Measurements from ENCODE around the gene TTC23L.

Gene TTC23L

GRCh38 chr5:34833976-34834793 is 4.8 kb upstream of the TTC23L start:
- DNase-seq, result no peak

GRCh38 chr5:34834794-34835089 is 4.2 kb upstream of the TTC23L start:
- DNase-seq, result no peak

- no peak for DNase-seq
These were observed 3.3 kb upstream of the TTC23L start for GRCh38 chr5:34835664-34836063.

GRCh38 chr5:34841816-34842215 is 2.9 kb downstream of the TTC23L start:
- no peak for DNase-seq

GRCh38 chr5:34842554-34842953 is 3.6 kb downstream of the TTC23L start:
- no peak for DNase-seq

GRCh38 chr5:34843497-34843896 is 4.5 kb downstream of the TTC23L start:
- no peak for DNase-seq

DNA sequence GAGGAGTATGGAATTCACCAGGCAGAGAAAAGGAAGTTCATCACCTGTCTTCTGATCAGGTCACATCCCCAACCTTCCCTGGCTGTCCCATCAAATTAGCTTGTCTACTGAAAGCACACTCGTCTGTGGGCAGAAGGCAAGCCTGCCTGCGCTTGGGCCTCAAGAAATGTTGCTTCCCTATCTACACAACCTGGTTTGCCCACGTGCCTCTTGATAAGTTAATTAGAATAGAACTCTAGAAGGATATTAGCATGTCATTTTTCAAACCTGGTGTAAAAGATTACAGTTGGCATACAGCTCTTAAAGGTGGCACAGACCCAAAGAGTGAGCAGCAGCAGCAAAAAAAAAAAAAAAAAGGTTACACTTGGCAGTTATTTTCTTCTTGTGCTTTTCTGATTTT is 5.1 kb downstream of the TTC23L start:
- DNase-seq, result no peak

DNA sequence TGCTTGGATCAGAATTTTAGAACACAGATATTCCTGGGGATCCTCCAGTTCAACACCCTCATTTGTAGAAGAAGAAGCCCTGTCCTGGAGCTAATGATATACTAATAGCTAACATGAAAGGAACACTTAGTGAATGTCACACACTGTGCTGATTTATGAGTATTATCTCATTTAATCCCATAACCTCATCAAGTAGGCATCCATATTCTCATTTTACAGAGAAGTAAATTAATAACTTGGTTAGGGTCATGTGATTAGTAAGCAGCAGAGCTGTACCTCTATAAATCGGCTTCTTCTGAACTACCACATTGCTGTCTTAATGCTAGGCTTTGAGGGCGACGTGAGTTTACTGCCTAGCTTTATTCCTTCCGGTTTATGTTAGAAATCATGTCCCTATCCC is 6.0 kb downstream of the TTC23L start:
- DNase-seq, result no peak

- DNase-seq, result no peak
These were observed 8.1 kb downstream of the TTC23L start for GRCh38 chr5:34847056-34847455.

DNA sequence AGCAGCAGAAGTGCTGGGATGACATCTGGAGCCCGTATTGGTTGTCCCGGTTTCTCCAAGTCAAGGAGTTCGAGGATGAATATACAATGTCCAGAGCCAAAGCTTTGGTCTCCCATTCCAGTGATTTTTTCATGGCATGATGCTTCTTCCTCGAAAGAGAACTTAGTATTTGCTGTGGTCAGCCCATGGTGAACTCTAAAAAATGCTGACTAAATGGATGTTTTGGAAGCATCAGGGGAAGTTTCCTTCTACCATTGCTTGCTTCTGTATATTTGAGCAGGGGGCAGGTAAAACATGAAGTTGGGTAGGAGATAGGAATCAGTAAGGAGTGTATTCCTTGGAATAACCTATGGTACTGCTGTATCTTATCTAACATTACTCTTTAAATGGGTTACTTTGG is 8.6 kb downstream of the TTC23L start:
- DNase-seq, result no peak

- no peak for DNase-seq
These were observed 9.3 kb downstream of the TTC23L start for GRCh38 chr5:34848230-34848629.

DNA sequence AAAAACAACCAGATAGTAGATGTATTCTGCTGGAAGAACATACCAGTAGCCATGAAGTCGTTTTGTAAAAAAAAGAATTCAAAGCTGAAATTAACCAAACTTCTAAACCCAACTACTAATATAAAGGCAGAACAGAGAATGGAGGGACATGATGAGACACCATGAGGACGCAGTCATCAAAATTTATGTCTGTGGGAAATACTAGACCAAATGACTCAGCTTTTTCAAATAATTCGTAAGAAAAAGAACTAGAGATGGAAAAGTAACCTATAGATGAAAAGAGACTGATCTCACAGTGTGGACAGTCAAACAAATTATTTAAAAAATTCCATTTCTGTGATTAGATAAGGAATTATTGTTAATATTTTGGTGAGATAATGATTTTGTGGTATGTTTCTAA is 10.3 kb downstream of the TTC23L start:
- DNase-seq, result no peak

DNA sequence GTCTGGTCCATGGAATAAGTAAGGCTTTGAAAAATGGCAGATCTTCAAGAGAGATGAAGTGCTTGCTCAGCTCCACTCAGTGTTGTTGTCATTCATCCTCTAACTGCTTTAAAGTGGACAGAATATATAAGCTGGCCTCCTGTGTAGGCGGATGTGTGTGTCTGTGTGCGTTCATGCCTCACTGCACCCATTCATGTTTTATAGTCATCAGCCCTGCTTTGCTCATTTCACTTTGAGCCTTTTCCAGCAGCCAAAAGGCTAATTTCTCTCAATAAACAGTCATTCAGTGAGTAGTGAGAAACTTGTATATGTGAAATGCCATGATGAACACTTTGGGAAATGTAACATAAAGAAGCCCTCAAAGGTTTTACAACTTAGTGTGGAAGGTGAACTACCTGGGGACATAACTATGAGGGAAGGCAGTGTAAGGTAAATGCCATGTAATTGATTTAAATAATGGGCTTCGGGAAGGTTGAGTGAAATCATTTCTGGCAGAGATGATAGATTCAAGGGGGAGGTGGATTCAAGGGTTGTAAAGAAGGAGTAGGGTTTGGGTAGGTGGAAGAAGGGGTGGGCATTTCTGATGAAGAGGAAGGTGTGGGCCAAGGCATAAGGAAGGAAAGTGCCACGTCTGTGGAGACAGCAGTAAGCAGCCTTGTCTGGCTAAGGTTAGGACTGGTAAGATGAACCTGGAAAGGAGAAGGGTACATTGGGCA is 15.7 kb downstream of the TTC23L start:
- no peak for DNase-seq

- DNase-seq, result no peak
These were observed 18.2 kb downstream of the TTC23L start for GRCh38 chr5:34857161-34857560.

DNA sequence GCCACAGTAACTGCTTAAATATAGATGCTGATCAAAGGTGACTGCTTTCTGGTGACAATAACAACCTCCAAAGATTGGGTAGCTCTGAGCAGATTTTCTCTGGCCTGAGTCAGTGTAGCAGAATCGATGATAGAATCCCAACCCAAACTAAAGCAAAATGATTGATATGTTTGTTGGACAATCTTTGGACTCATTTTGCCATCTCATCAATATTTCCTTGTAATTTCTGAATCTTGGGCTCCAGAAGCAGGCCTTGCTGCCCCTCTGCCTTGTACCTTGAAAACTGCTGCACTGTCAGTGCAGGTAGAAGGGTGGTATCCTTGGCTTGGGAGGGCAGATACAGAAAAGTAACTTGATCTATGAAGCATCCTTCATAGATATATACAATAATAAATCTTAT is 18.9 kb downstream of the TTC23L start:
- no peak for DNase-seq

GRCh38 chr5:34858790-34859189 is 19.8 kb downstream of the TTC23L start:
- no peak for DNase-seq

GRCh38 chr5:34859253-34859652 is 20.3 kb downstream of the TTC23L start:
- no peak for DNase-seq

DNA sequence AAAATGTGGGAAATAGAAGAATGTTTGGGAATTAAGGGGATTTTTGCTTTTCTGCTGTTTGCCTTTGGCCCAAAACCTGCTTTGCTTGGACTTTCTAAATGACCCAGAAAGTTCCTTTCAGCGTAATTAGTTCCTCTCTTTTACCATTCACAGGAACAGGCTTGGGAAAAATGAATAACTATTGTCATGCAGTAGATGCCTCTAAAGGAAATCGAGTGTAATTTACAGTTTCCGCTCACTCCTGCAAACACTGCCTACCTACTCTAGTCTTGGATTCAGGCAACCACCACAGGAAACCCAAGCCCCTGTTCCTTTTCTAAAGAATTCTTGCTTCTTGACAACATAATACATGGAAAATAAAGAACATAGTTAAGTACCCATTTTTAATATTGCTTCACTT is 25.0 kb downstream of the TTC23L start:
- DNase-seq, result no peak

DNA sequence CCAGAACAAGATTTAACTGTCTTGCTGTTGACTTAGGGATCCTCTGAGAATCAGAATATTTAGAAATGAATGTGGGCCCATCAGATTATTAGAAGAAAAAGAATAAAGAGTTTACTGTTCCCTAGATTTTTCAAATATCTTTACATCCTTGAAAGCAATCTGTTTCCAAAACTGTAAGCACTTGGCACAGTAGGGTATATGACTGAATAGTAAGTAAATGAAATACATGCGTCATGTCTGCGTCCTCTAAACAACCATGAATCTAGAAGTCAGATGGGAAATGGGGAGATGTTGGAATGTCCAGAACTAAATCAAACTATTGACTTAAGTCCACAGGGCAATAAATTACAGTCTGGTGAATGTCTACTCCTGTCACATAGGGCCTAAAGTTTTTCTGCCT is 26.1 kb downstream of the TTC23L start:
- DNase-seq, result no peak

- no peak for DNase-seq
These were observed 28.1 kb downstream of the TTC23L start for GRCh38 chr5:34866989-34867471.

DNA sequence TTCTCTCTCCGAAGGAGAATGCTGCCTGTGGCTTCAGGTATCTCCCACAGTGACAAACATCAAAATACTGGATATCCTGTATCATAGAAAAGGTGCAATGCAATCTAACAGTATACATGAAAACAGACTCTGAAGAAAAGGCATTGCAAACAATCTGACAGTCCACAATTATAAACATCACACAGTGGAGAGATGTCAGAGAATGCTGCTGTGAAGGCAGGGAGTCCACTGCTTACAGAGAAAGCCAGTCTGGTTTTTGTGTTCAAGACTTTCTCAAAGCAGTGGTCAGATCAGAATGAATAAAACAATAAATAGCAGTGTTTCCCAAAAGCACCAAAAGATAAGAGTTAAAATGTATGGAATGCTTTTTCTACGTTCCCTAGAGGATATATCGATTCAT is 28.7 kb downstream of the TTC23L start:
- no peak for DNase-seq

GRCh38 chr5:34868791-34869190 is 29.8 kb downstream of the TTC23L start:
- no peak for DNase-seq

- DNase-seq, result no peak
These were observed 30.3 kb downstream of the TTC23L start for GRCh38 chr5:34869256-34869655.

DNA sequence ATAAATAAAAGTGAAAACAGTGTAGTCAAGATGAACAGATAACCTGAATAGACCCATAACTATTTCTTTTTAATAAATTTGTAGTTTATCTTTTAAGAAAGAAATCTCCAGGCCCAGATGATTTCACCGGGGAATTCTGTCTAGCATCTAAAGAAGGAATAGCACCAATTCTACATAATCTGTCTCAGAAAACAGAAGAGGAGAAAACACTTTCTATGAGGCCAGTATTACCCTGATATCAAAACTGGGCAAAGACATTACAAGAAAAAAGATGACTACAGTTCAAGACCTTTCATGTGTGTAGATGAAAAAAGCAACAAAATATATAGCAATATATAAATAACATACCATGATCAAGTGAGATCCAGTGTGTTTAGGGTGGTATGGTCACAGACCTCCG is 31.4 kb downstream of the TTC23L start:
- DNase-seq, result no peak

- DNase-seq, result no peak
These were observed 37.3 kb downstream of the TTC23L start for GRCh38 chr5:34876275-34876674.
